AG10803 (cell line): ENCODE results near the gene ZNF845.
A peak's percentile ranks its signal among the peaks of the same experiment; 100 is the strongest.
"Not testable (repeated sequence)": the region's sequence is repeated elsewhere in the genome, so short reads cannot be mapped to it uniquely, and the experiment has no call there.

Source experiments
- DNase-seq: peaks from one replicate; pipeline ENCODE4 v3.0.0; 2010; ENCODE audit warnings: low read depth
- H3K4me3 ChIP-seq: 2 replicates; pipeline ENCODE4 v1.5.1; 2011; ENCODE audit warnings: mild to moderate bottlenecking, low read length, control low read depth
- TF ChIP-seq, protein P1 (sequence below): conservative IDR thresholded peaks from 2 replicates; pipeline ENCODE4 v1.5.1; 2011; ENCODE audit warnings: mild to moderate bottlenecking, low read length, control low read depth, inconsistent platforms

Gene ZNF845

DNA sequence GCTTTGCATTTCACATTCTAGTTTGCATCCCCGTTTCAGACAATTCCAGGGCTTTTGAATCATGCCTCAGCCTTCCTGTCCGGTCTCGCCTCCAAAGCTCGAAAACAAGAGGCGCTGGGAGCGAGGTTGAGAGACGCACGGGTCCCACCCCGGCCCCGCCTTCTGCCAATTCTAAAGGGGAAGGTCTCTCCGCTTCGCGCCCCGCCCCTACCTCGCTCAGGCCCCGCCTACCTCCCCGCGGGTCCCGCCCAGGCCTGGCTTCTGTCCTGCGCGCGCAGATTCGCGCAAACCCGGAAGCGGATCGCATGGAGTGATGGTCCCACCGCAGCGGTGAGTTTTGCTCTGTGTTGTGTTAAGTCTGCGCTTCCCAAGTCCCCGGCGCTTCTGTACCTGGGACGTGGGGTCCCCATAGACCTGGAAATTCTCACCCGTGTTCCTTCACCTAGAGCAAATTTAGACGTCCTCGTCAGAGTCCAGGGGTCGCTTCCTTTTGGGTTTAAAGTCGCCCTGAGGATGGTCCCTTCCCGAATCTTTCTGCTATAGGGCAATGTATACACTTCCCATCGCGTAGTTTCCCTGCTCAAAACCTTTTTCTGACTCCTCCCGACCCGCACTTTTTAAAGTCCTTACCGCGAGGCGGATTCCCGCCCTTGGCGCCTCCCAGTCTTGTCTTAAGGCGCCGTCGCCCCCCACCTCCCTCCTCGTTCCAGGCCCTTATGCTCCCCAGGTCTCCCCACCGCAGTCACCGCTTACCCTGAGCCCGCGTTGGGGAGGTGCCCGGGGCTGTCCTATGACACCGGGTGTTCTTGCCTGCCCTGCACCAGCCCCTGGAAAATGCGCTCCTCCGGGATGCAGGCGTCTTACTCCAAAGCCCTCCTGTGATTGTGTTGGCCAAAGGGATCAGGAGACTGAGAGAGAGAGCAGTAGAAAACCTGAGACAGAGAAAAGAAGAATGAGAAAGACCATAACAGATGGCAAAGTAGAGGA, at the start of gene ZNF845:
Gene ZNF845, plus strand, starts transcription at position 287 of the 987 bp plus-strand sequence. CDS start 7,559 bp downstream, outside the sequence.
- H3K4me3 ChIP-seq = peak within 1 kb of the TSS; percentile 97
- TF ChIP-seq, protein P1, sequence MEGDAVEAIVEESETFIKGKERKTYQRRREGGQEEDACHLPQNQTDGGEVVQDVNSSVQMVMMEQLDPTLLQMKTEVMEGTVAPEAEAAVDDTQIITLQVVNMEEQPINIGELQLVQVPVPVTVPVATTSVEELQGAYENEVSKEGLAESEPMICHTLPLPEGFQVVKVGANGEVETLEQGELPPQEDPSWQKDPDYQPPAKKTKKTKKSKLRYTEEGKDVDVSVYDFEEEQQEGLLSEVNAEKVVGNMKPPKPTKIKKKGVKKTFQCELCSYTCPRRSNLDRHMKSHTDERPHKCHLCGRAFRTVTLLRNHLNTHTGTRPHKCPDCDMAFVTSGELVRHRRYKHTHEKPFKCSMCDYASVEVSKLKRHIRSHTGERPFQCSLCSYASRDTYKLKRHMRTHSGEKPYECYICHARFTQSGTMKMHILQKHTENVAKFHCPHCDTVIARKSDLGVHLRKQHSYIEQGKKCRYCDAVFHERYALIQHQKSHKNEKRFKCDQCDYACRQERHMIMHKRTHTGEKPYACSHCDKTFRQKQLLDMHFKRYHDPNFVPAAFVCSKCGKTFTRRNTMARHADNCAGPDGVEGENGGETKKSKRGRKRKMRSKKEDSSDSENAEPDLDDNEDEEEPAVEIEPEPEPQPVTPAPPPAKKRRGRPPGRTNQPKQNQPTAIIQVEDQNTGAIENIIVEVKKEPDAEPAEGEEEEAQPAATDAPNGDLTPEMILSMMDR = no peak
- DNase-seq = peak; percentile 90

DNA sequence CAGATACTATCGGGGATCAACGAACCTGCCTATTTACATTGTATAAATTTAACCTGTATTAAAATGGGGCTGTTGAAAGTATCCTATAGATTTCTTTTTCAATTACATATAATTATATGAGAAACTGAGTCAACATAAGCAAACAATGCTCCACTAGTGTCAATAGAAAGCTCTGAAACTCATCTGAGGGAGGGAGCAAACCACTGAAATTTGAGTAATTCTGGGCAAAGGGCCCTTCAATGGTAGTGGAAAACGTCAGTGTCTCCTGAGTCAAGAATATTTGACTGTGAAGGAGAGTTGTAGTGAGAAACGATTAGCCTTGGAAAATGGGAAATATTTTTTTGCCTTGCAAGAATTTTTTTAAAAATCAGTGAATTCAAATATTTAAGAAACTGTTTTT, 48.5 kb upstream of the ZNF845 start:
- DNase-seq = no peak
- H3K4me3 ChIP-seq = no peak overlapping the region
- TF ChIP-seq, protein P1 = no peak

DNA sequence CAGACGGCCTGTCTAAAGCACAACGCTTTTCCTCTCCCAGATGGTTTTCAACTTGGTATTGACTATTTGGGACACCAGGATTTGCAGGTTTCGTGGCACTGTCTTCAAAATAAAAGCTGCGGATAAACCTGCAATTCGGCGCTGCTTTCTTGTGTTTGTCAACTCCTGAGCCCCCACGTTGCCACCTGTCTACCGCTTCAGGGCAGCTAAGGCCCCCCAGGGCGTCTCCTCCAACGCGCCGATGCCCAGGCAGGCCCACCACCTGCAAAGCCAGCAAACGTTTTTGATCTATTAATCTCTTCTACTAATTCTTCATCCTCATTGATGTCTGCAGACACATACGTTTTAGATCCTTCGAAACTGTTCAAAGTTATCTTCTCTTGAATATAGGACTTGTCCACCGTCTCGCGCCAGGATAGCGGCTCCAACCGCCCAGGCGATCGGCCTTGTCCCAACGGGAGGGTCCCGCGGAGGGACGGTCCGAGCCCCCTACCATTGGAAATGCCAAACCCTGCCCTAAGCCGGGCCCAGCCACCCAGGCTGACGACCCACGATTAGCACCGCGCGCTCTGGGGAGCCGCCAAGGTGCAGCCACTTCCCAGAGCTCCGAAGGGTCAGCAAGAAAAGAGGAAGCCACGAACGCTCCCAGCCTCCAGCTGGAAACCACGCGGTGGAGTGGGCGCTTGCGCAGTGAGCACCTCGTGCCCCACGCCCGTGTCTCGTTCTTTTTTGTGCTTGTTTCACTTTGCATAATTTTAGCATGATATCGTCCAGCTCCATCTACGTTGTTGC, 42.6 kb upstream of the ZNF845 start:
- TF ChIP-seq, protein P1 = no peak
- H3K4me3 ChIP-seq = no peak overlapping the region
- DNase-seq = no peak

DNA sequence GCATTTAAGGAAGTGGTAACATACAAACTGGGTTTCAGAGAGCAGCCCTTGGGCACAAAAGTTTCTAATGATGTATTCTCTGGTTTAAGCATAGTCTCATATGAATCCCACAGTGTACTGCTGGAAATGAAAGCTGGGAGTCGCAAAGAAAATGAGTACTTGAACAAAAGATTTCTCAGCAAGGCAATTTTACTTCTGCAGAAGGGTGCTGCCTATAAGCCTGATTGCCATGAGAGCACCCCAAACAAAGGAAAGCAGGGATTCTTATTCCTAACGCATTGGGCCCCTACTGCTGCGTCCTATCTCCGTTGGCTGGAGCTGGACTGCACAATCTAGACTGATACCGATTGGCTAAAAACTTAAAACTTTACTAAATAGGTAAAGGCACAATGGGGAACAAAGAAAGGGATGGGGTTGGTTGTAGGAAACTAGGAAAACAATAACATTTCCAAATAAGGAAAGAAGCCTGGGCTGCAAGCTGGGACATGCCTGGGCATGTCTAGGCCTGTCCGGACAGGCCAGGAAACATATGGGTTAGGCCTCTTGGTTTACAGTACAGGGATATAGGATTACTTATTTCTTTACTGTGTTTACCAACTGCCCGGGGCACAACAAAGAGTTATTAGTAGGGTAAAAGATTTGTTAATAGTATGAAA, 38.6 kb upstream of the ZNF845 start:
- TF ChIP-seq, protein P1 = no peak
- no peak for DNase-seq

DNA sequence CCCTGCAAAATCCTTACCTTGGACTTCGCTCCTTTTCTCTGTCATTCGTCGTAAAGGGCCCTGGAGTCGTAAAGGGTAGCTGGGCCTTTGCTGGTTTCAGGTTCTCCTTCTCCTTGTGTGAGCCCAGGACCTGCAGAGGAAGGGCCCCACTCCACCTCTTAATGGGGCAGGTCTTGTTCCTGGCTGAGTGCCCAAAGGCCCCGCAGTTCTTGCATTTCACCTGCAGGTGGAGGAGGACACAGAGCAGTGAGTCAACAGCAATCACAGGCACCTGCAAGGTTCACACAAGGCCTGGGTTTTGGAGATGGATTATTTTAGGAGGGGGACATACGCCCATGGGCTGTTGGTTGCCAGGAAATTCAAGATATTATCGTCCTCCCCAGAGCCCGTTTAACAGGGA, 32.2 kb upstream of the ZNF845 start:
- not testable (repeated sequence) for H3K4me3 ChIP-seq, DNase-seq

More for the DNA sequence above, 38.6 kb upstream of the ZNF845 start:
- no peak overlapping the region for H3K4me3 ChIP-seq

DNA sequence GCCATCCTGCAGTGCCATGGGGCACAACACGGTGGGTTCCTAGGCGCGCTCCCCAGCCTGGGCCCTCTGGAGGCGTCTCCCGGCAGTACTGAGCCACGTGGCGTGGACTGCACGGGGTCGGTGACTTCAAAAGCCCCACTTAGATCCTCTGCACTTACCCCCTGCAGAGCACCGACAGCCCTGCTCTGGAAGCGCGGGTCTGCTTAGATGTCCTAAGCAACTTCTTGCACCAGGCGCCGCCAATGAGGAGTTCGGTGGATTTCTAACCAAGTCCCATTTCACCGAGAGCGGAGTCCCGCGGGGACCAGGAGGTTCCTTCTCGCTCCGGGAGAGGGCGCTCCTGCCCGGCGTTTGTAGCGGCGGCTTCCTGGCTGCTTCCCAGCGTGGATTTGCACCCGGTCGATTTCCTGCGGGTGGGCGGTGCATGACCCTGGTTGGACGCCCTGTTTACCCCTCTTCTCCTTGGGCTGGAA, 25.2 kb upstream of the ZNF845 start:
- TF ChIP-seq, protein P1 = peak; percentile 11; the same call in 1 of the 2 replicates
- no peak for DNase-seq
- H3K4me3 ChIP-seq = no peak overlapping the region

DNA sequence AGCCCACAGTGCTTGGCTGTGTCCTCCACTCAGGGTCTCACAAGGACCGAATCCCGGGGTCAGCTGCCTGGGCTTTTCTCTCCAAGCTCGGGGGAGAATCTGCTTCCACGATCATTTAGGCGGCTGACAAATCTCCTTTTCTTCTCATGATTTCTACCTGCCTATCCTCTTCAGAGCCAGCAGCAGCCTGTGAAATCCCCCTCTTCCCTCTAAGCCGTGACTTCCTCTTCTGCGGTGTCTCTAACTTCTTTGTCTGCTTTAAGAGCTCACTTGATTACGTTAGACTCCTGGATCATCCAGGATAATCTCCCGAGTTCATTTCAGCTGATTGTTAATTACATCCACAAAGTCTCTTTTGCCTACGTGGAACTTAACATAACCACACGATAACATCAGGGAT, 22.5 kb upstream of the ZNF845 start:
- H3K4me3 ChIP-seq = no peak overlapping the region
- DNase-seq = no peak
- TF ChIP-seq, protein P1 = no peak
